SK-N-SH treated with all-trans-retinoic acid at 6 μM for 48 hours (cell line): ENCODE measurements around the gene PIMREG.

Source experiments
- ATAC-seq: fragments of 200-7000 bp; cut with Tn5 transposase; 3 replicates; pipeline ENCODE4 v1.9.1; 2020; ENCODE audit warnings: mild to moderate bottlenecking, moderate library complexity
- ARNTL ChIP-seq: fragments of 450-650 bp; formaldehyde crosslinking; IDR thresholded peaks from 2 replicates; pipeline ENCODE4 v1.5.0; 2020; ENCODE audit warnings: low read depth, mild to moderate bottlenecking, moderate library complexity, borderline replicate concordance
- BACH2 ChIP-seq: fragments of 250-450 bp; sonication (Bioruptor Pico); IDR thresholded peaks from 2 replicates; pipeline ENCODE4 v1.9.0; 2021; ENCODE audit warnings: mild to moderate bottlenecking, borderline replicate concordance
- CSDC2 ChIP-seq: fragments of 250-450 bp; sonication (Bioruptor Pico); IDR thresholded peaks from 2 replicates; pipeline ENCODE4 v1.5.0; 2020; ENCODE audit warnings: mild to moderate bottlenecking, moderate library complexity
- GLIS3 ChIP-seq: fragments of 250-450 bp; sonication (Bioruptor Pico); IDR thresholded peaks from 2 replicates; pipeline ENCODE4 v1.5.0; 2020; ENCODE audit warnings: mild to moderate bottlenecking, moderate library complexity
- PPARA ChIP-seq: fragments of 250-450 bp; sonication (Bioruptor Pico); IDR thresholded peaks from 2 replicates; pipeline ENCODE4 v1.5.0; 2020; ENCODE audit warnings: mild to moderate bottlenecking, borderline replicate concordance
- RARB ChIP-seq: fragments of 250-450 bp; sonication (Bioruptor Pico); IDR thresholded peaks from 2 replicates; pipeline ENCODE4 v1.8.0; 2021; ENCODE audit warnings: mild to moderate bottlenecking, moderate library complexity
- TCF4 ChIP-seq: fragments of 250-450 bp; sonication (Bioruptor Pico); IDR thresholded peaks from 2 replicates; pipeline ENCODE4 v1.8.0; 2021; ENCODE audit warnings: mild to moderate bottlenecking, moderate library complexity, borderline replicate concordance
- ZC3H10 ChIP-seq: fragments of 250-450 bp; sonication (Bioruptor Pico); IDR thresholded peaks from 2 replicates; pipeline ENCODE4 v1.5.1; 2021; ENCODE audit warnings: mild to moderate bottlenecking, moderate library complexity
- ZFP3 ChIP-seq: fragments of 250-450 bp; sonication (Bioruptor Pico); IDR thresholded peaks from 2 replicates; pipeline ENCODE4 v1.5.0; 2020; ENCODE audit warnings: mild to moderate bottlenecking, moderate library complexity
- ZFP30 ChIP-seq: fragments of 450-650 bp; formaldehyde crosslinking; IDR thresholded peaks from 2 replicates; pipeline ENCODE4 v1.5.0; 2022; ENCODE audit warnings: mild to moderate bottlenecking, moderate library complexity
- ZNF70 ChIP-seq: fragments of 450-650 bp; formaldehyde crosslinking; IDR thresholded peaks from 2 replicates; pipeline ENCODE4 v1.5.0; 2020; ENCODE audit warnings: mild to moderate bottlenecking, moderate library complexity
- TF ChIP-seq, protein P1 (sequence below): fragments of 250-450 bp; sonication (Bioruptor Pico); IDR thresholded peaks from 2 replicates; pipeline ENCODE4 v1.8.0; 2021; ENCODE audit warnings: low read depth, mild to moderate bottlenecking, moderate library complexity, borderline replicate concordance
- TF ChIP-seq, protein P2 (sequence below): fragments of 250-450 bp; sonication (Bioruptor Pico); IDR thresholded peaks from 2 replicates; pipeline ENCODE4 v1.5.0; 2020; ENCODE audit warnings: mild to moderate bottlenecking, moderate library complexity
- TF ChIP-seq, protein P3 (sequence below): fragments of 250-450 bp; sonication (Bioruptor Pico); IDR thresholded peaks from 2 replicates; pipeline ENCODE4 v1.5.1; 2020; ENCODE audit warnings: low read depth, mild to moderate bottlenecking, moderate library complexity
- TF ChIP-seq, protein P4 (sequence below): fragments of 250-450 bp; sonication (Bioruptor Pico); IDR thresholded peaks from 2 replicates; pipeline ENCODE4 v1.8.0; 2020; ENCODE audit warnings: mild to moderate bottlenecking, moderate library complexity, borderline replicate concordance

The PIMREG gene

DNA sequence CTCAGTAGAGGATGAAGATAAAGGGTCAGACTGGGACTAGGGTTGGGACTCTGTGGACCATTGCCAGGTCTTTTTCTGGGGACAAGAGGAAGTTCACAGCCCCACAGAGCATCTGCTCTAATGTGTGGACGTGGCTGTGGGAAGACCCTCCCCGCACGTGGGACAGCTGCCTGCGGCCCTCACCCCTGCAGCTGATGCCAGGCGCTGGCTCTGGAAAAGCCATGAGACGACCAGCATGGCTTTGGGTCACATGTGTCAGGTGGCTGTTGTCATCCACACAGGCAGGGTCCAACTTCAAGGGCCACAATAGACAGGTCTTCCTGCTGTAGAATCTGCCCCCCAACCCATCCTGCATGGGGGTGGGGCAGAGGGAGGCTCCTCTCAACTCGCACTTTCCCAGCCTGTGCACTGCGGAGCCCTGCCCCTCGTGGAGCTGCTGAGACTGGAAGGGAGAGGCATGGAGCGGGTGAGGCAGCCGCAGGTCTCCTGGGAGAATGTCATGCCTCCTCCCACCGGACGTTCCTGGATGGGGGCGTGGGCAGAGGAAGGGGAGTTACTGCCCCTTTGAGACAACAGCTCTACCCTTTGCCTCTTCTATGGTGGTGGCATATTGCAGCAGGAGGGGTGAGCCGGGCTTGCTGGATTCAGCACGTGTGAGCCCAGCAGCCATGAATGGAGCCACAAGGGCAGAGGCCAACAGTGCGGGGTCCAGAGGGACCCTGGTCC lies 53.4 kb downstream of the PIMREG start:
- no peak for ATAC-seq
- no peak for TF ChIP-seq TCF4 (CRISPR knock-in tag)
- no peak for TF ChIP-seq ARNTL (CRISPR knock-in tag)
- no peak for TF ChIP-seq CSDC2 (CRISPR knock-in tag)
- TF ChIP-seq, protein P1, sequence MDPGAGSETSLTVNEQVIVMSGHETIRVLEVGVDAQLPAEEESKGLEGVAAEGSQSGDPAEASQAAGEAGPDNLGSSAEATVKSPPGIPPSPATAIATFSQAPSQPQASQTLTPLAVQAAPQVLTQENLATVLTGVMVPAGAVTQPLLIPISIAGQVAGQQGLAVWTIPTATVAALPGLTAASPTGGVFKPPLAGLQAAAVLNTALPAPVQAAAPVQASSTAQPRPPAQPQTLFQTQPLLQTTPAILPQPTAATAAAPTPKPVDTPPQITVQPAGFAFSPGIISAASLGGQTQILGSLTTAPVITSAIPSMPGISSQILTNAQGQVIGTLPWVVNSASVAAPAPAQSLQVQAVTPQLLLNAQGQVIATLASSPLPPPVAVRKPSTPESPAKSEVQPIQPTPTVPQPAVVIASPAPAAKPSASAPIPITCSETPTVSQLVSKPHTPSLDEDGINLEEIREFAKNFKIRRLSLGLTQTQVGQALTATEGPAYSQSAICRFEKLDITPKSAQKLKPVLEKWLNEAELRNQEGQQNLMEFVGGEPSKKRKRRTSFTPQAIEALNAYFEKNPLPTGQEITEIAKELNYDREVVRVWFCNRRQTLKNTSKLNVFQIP (CRISPR knock-in tag) = no peak
- TF ChIP-seq, all 23 proteins: peak for 0

DNA sequence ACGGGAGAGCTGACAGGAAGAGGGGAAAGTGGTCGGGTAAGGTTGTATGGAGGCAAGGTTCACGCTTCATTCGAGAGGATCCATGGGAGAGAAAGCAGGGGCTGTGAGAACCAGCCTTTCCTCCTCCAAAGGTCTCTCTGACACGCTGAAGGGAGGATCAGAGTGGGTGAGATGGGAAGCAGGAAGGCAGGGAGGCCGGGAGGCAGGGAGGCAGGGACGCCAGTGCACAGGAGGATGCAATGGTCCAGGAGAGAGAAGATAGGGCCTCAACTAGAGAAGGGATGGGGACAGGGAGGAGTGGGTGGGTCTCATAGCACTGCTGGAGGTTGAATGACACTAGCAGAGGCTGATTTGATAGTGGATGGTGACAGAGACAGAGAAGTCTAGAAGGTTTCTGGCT lies 54.1 kb downstream of the PIMREG start:
- TF ChIP-seq TCF4 (CRISPR knock-in tag) (no peak), GLIS3 (no peak), RARB (CRISPR knock-in tag) (no peak), PPARA (CRISPR knock-in tag) (no peak), ZFP3 (CRISPR knock-in tag) (no peak), ZC3H10 (CRISPR knock-in tag) (no peak)
- TF ChIP-seq, protein P2, sequence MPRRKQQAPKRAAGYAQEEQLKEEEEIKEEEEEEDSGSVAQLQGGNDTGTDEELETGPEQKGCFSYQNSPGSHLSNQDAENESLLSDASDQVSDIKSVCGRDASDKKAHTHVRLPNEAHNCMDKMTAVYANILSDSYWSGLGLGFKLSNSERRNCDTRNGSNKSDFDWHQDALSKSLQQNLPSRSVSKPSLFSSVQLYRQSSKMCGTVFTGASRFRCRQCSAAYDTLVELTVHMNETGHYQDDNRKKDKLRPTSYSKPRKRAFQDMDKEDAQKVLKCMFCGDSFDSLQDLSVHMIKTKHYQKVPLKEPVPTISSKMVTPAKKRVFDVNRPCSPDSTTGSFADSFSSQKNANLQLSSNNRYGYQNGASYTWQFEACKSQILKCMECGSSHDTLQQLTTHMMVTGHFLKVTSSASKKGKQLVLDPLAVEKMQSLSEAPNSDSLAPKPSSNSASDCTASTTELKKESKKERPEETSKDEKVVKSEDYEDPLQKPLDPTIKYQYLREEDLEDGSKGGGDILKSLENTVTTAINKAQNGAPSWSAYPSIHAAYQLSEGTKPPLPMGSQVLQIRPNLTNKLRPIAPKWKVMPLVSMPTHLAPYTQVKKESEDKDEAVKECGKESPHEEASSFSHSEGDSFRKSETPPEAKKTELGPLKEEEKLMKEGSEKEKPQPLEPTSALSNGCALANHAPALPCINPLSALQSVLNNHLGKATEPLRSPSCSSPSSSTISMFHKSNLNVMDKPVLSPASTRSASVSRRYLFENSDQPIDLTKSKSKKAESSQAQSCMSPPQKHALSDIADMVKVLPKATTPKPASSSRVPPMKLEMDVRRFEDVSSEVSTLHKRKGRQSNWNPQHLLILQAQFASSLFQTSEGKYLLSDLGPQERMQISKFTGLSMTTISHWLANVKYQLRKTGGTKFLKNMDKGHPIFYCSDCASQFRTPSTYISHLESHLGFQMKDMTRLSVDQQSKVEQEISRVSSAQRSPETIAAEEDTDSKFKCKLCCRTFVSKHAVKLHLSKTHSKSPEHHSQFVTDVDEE (CRISPR knock-in tag) = no peak

DNA sequence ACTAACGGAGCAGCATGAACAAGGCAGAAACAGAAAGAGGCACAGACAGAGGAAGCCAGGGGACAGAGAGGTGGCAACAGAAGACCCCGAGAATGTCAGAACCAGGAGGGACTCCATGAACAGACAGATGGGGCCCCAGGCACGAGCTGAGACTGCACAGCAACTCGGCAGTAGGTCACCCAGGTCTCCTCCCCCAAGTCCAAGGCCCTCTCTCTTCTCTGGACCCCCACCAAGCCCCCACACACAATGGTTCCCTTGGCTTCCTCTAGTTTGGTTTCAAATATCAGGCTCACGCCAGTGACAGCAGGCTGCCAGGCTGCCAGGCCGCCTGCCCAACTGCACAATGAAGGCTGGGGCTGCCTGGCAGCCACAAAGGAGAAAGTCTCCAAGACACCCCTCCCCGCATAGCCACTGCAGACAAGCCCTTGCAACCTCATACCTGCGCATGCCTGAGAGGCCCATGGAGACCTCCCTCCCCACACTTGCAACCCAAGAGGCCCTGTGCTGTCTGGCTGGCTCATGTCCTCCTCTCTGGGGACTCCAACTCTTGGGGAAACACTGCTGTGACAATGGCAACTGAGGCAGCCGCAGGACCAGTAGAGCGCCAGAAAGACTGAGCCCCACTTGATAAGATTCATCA lies 54.8 kb downstream of the PIMREG start:
- TF ChIP-seq, protein P3, sequence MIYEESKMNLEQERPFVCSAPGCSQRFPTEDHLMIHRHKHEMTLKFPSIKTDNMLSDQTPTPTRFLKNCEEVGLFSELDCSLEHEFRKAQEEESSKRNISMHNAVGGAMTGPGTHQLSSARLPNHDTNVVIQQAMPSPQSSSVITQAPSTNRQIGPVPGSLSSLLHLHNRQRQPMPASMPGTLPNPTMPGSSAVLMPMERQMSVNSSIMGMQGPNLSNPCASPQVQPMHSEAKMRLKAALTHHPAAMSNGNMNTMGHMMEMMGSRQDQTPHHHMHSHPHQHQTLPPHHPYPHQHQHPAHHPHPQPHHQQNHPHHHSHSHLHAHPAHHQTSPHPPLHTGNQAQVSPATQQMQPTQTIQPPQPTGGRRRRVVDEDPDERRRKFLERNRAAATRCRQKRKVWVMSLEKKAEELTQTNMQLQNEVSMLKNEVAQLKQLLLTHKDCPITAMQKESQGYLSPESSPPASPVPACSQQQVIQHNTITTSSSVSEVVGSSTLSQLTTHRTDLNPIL (CRISPR knock-in tag) = no peak
- TF ChIP-seq RARB (CRISPR knock-in tag) (no peak), ZFP30 (CRISPR knock-in tag) (no peak), ZNF70 (CRISPR knock-in tag) (no peak), BACH2 (CRISPR knock-in tag) (no peak), GLIS3 (no peak)
- TF ChIP-seq, protein P4, sequence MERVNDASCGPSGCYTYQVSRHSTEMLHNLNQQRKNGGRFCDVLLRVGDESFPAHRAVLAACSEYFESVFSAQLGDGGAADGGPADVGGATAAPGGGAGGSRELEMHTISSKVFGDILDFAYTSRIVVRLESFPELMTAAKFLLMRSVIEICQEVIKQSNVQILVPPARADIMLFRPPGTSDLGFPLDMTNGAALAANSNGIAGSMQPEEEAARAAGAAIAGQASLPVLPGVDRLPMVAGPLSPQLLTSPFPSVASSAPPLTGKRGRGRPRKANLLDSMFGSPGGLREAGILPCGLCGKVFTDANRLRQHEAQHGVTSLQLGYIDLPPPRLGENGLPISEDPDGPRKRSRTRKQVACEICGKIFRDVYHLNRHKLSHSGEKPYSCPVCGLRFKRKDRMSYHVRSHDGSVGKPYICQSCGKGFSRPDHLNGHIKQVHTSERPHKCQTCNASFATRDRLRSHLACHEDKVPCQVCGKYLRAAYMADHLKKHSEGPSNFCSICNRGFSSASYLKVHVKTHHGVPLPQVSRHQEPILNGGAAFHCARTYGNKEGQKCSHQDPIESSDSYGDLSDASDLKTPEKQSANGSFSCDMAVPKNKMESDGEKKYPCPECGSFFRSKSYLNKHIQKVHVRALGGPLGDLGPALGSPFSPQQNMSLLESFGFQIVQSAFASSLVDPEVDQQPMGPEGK = no peak
- TF ChIP-seq, all 23 proteins: peak for 0
- ATAC-seq = no peak

More for the DNA sequence above, 54.1 kb downstream of the PIMREG start:
- no peak for ATAC-seq
